GM10248 (cell line): ENCODE results near the gene FAM83E.

ENCODE experiments used
- CTCF ChIA-PET: fragments of 300-600 bp; sonication (Branson Sonifier 250); formaldehyde crosslinking; extraction: SDS; loops from one replicate; lab custom pipeline; 2021; ENCODE audit warnings: antibody characterized with exemption; lab: Yijun Ruan, JAX
- POLR2A ChIA-PET: fragments of 350-650 bp; sonication (Branson Sonifier 250); formaldehyde crosslinking; extraction: SDS; loops from one replicate; lab custom pipeline; 2020; ENCODE audit warnings: antibody characterized with exemption; lab: Yijun Ruan, JAX
- DNase-seq: peaks from one replicate; pipeline ENCODE4 v3.0.0; 2012; ENCODE audit errors: extremely low spot score
- TF ChIP-seq, protein P1 (sequence below): IDR thresholded peaks from 2 replicates; pipeline ENCODE4 v1.5.1; 2012; ENCODE audit warnings: mild to moderate bottlenecking, low read depth; ENCODE audit errors: extremely low read depth, missing control alignments, control extremely low read depth

FAM83E gene

DNA sequence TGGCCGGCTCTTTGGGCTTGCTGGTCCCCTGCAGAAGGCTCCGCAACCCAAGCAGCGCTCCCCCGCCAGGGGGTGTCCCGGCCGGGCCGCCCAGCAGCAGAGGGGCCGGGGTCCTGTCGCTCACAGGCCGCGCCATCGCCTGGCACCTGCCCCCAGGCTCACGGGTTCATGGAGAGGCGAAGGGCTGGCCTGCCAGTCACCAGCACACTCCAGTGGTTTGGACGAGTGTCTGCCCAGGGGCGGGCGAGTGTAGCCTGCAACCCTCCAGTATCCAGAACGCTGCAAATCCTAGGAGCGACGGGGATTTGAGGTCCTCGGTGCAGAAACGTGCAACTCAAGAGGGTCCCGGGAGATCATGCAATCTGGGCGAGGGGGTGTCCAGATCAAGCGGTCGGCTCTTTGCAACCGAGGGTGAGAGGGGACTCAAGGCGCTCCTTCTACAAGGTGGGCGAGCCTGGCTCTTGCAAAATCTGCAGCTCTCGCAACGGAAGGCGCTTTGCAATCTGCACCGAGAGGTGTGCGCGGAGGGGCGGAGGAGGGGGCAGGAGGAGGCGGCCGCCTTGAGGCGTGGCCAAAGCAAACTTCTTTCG lies 22.1 kb upstream of the FAM83E start, which contains the start of gene DBP:
DBP (minus strand) TSS at position 521 of the 590 bp plus-strand sequence; CDS start at position 136, 385 bp downstream.
- CTCF ChIA-PET: interaction anchor here (0.6 kb wide), 1 partner anchor 10 kb away, joined by 3 read pairs; no protein-coding TSS in a partner anchor
- POLR2A ChIA-PET: interaction anchor here (1.2 kb wide), 1 partner anchor 18 kb away, joined by 5 read pairs; the partner anchor contains the start of genes RPL18 and SPHK2
- TF ChIP-seq, protein P1, sequence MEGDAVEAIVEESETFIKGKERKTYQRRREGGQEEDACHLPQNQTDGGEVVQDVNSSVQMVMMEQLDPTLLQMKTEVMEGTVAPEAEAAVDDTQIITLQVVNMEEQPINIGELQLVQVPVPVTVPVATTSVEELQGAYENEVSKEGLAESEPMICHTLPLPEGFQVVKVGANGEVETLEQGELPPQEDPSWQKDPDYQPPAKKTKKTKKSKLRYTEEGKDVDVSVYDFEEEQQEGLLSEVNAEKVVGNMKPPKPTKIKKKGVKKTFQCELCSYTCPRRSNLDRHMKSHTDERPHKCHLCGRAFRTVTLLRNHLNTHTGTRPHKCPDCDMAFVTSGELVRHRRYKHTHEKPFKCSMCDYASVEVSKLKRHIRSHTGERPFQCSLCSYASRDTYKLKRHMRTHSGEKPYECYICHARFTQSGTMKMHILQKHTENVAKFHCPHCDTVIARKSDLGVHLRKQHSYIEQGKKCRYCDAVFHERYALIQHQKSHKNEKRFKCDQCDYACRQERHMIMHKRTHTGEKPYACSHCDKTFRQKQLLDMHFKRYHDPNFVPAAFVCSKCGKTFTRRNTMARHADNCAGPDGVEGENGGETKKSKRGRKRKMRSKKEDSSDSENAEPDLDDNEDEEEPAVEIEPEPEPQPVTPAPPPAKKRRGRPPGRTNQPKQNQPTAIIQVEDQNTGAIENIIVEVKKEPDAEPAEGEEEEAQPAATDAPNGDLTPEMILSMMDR: no peak
- no peak for DNase-seq

DNA sequence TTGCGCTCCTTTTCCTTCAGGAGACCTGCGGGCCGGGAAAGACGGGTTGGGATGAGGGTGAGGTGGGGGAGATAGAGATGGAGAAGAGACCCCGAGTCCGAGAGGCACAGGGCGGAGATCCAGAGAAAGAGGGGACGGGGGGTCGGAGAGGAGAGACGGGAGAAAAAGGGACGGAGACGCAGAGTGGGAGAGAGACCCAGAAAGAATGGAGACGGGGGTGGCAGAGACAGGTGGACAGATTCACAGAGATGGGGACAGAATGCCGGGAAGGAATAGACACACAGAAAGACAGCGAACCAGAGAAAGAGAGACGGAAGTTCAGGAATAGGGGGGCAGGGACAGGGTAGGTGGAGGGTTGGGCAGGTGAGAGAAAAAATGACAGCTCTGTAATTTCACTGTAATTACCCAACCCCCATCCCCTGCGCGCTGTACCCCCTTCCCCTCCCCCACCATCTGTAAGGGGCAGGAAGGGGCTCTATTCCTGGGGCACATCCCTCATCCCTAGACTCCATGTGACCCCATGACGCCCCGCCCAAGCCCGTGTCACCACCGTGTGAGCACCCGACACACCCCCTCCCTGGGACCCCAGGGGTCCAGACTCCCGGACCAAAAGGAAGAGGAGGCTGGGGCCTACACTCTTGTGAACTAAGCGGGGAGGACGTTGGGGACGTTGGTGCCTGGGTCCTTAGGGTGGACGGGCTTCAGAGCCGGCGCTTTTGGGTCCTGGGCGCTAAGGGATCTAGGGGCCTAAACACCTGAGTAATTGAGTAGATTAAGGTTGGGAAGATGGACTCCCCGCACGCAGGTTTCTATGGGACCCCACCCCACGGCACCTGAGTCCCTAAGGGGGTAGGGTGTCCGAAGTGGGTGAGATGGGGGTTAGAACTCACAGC lies 21.3 kb upstream of the FAM83E start:
- CTCF ChIA-PET: interaction anchor here (0.6 kb wide), 1 partner anchor 10 kb away, joined by 3 read pairs; no protein-coding TSS in a partner anchor
- TF ChIP-seq, protein P1: no peak
- no peak for DNase-seq
- POLR2A ChIA-PET: no interaction called here

DNA sequence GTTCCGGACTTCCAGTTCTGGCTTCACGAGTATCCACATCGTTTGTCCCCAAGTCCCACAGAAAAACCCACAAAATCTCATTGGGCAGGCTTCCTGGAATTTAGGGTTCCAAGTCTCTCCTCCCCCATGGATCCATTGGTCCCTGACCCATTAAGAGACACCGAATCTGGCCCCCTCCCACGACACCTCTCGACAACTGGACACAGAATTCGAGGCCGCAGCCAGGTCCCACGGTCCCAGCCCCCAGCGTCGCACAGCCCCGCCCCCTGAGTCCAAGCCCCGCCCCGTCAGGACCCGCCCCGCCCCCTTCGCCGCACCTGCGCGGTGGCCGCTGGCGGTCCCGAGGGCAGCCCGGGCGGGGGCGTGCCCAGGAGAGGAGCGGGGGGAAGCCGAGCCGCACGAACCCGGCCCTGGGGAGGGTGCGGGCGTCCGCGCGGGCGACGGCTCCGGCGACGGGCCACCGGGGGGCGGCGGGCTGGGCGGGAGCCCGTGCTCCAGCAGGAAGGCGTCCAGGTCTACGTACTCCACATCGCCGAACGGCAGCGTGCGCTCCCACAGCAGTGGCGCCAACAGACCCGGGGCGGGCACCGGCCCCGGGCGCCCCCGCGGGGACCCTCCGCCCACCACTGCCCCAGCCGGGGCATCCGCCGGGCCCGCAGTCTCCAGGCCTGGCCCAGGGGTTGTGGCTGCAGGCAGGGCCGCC lies 20.5 kb upstream of the FAM83E start:
- TF ChIP-seq, protein P1: no peak
- CTCF ChIA-PET: interaction anchor here (2.7 kb wide), 1 partner anchor 12 kb away, joined by 20 read pairs; no protein-coding TSS in a partner anchor
- peak; percentile 89 for DNase-seq
- POLR2A ChIA-PET: no interaction called here

DNA sequence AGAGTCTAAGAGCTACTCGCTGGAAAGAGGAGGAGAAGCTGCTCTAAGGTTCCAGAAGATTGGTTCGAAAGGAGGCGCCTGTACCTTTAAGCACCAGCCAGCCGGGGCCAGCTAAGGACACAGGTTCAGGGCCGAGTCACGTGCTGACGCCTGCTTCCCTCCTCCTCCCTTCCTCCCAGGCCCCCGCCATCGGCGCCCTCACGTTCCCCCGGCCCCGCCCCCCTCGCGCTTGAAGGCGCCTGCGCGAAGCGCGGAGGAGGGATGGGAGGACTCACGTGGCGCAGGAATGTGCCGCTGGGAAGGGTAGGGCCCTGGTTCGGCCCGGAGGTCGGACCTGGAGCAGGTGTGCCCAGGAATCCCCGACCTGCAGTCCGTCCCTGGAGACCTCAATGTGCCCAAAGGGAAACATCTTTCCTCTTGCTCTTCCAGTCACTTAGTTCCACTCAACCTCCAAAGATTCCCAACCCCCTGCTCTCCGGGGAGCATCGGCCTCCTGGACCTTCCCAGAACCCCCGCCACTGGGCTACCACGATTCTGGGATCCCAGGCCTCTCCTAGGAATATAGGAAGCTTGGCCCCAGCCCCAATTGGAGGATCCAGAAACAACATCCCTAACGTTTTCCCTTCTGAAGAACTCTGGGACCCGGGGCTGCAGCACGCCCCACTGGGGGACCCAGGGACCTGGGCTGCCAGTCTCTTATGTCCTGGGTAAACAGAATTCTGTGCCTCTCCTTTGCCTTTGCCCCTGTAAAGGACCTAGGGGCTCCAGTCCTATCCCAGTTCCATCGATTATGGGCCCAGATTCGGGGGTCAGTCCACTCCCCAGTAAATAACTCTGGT lies 19.8 kb upstream of the FAM83E start:
- ChIA-PET POLR2A (interaction anchor here (3.4 kb wide), 1 partner anchor 16 kb away, joined by 16 read pairs; the partner anchor contains the start of genes RPL18 and SPHK2), CTCF (interaction anchor here (1.0 to 2.7 kb wide), 4 partner anchors 11 to 201 kb away, joined by 3 to 20 read pairs (median 4); partner anchors contain the start of genes HSD17B14, RPL18 and SPHK2)
- peak; percentile 84 for DNase-seq
- TF ChIP-seq, protein P1: no peak

DNA sequence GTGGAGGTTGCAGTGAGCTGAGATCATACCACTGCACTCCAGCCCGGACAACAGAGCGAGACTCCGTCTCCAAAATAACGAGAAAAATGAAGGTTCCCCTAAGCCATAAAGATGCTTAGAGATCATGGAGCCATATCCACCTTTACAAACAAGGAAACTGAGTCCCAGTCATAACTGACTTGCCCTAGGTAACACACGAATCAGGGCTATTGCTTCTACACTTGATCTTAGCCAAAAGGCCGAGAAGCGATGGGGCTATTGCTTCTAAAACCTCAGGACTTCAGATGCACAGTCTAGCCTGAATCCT lies 19.1 kb upstream of the FAM83E start:
- ChIA-PET POLR2A (interaction anchor here (3.4 kb wide), 1 partner anchor 15 kb away, joined by 16 read pairs; the partner anchor contains the start of genes RPL18 and SPHK2), CTCF (interaction anchor here (1.0 to 2.7 kb wide), 4 partner anchors 10 to 202 kb away, joined by 3 to 20 read pairs (median 4); partner anchors contain the start of genes HSD17B14, RPL18 and SPHK2)
- TF ChIP-seq, protein P1: no peak
- no peak for DNase-seq
